GM11168 (cell line): ENCODE results near the gene HPS4.

ENCODE experiments used
- in situ Hi-C: fragments of 300-500 bp; cut with MboI; formaldehyde crosslinking; loops from one replicate; pipeline ENCODE4 v1.12.0; 2022; ENCODE audit warnings: low sequenced_read_pairs; ENCODE audit not compliant: unreplicated experiment

HPS4 gene

GRCh38 chr22:26474682-26475081 lies 8.9 kb downstream of the HPS4 start:
- in situ Hi-C loops = loop anchor here (25.0 kb wide), 1 partner anchor 112 kb away; no protein-coding TSS in a partner anchor

DNA sequence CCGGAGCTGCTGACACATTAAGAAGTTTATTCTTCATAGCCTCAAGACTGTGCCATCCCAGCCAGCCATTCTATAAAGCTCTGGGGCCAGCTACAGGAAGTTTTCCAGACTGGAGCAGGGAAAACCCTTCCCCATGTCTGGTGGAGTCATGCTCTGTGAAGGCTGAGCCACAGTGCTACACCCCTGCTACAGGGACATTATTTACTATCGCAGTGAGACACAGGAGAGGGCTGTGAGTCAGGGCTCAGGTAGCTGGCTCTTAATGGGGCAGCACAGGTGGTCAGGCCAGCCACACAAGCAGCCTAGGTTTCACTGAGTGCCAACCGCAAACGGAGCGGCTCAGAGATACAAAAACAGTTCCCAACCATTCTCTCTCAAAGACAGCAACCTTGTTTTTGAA lies 12.1 kb downstream of the HPS4 start:
- in situ Hi-C loops = loop anchor here (25.0 kb wide), 1 partner anchor 109 kb away; no protein-coding TSS in a partner anchor

DNA sequence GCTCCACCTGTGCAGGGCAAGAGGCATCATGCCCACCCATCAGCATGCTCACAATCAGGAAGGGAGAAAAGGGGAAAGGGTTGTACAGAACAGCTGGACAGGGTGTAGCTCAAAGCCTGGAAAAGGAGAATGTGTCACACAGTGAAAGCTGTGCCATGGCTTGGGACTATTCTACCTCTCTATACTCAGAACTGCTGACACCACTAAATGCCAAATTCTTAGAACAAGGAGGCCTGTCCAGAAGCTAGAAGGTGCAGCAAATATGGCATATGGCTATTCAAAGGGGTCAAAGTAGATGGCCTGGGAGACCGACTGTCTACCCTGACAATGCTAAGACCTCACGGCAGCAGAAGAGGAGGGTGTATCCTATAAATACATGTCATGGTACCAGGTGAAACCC lies 12.8 kb downstream of the HPS4 start:
- in situ Hi-C loops = loop anchor here (25.0 kb wide), 1 partner anchor 109 kb away; no protein-coding TSS in a partner anchor

GRCh38 chr22:26466196-26466595 lies 17.4 kb downstream of the HPS4 start:
- in situ Hi-C loops = loop anchor here (25.0 kb wide), 1 partner anchor 104 kb away; no protein-coding TSS in a partner anchor

- in situ Hi-C loops = loop anchor here (25.0 kb wide), 1 partner anchor 102 kb away; no protein-coding TSS in a partner anchor
Measured at GRCh38 chr22:26464312-26464711, 19.3 kb downstream of the HPS4 start.

- in situ Hi-C loops = loop anchor here (25.0 kb wide), 1 partner anchor 101 kb away; no protein-coding TSS in a partner anchor
Measured at GRCh38 chr22:26463688-26464087, 19.9 kb downstream of the HPS4 start.

DNA sequence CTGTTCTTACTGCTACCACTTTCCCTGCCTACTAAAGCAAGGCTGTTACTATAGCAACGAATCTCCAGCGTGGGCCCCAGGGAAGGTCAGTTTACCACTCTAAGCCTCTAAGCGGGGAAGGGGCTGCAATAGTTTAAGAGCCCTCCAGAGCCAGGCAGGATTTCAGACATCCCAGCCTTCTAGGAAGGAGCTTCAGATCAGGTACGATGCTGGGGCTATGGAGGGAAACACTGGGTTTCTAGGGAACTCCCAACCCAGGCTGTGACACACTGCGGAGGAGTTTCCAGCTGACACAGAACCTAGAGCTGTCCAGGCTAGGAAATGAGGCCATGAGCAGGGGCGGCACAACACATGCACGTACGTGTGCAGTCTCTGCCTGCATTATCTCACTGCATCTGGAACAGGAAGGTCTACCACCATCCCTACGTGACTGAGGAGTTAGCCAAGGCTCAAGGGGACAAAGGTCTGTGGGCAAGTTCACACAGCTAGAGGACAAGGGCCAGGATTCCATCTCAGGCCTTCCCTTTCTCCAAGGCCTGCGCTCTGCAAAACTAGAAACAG lies 20.4 kb downstream of the HPS4 start:
- in situ Hi-C loops = loop anchor here (25.0 kb wide), 1 partner anchor 101 kb away; no protein-coding TSS in a partner anchor

GRCh38 chr22:26462641-26463040 lies 20.9 kb downstream of the HPS4 start:
- in situ Hi-C loops = loop anchor here (25.0 kb wide), 1 partner anchor 100 kb away; no protein-coding TSS in a partner anchor

- in situ Hi-C loops = loop anchor here (25.0 kb wide), 1 partner anchor 100 kb away; no protein-coding TSS in a partner anchor
Measured at GRCh38 chr22:26462051-26462450, 21.5 kb downstream of the HPS4 start.

- in situ Hi-C loops = loop anchor here (25.0 kb wide), 1 partner anchor 99 kb away; no protein-coding TSS in a partner anchor
Measured at GRCh38 chr22:26461188-26461810, 22.3 kb downstream of the HPS4 start.

- in situ Hi-C loops = loop anchor here (25.0 kb wide), 1 partner anchor 98 kb away; no protein-coding TSS in a partner anchor
Measured at GRCh38 chr22:26460202-26460601, 23.4 kb downstream of the HPS4 start.

- in situ Hi-C loops = loop anchor here (25.0 kb wide), 1 partner anchor 95 kb away; no protein-coding TSS in a partner anchor
Measured at GRCh38 chr22:26457661-26458272, 25.8 kb downstream of the HPS4 start.

- in situ Hi-C loops = loop anchor here (5.0 to 25.0 kb wide), 2 partner anchors 47 to 92 kb away; no protein-coding TSS in a partner anchor
Measured at GRCh38 chr22:26453812-26454500, 29.6 kb downstream of the HPS4 start.

- in situ Hi-C loops = loop anchor here (5.0 to 25.0 kb wide), 2 partner anchors 46 to 91 kb away; no protein-coding TSS in a partner anchor
Measured at GRCh38 chr22:26453216-26453615, 30.4 kb downstream of the HPS4 start.

- in situ Hi-C loops = loop anchor here (5.0 to 25.0 kb wide), 2 partner anchors 45 to 90 kb away; no protein-coding TSS in a partner anchor
Measured at GRCh38 chr22:26452236-26453016, 31.2 kb downstream of the HPS4 start.

DNA sequence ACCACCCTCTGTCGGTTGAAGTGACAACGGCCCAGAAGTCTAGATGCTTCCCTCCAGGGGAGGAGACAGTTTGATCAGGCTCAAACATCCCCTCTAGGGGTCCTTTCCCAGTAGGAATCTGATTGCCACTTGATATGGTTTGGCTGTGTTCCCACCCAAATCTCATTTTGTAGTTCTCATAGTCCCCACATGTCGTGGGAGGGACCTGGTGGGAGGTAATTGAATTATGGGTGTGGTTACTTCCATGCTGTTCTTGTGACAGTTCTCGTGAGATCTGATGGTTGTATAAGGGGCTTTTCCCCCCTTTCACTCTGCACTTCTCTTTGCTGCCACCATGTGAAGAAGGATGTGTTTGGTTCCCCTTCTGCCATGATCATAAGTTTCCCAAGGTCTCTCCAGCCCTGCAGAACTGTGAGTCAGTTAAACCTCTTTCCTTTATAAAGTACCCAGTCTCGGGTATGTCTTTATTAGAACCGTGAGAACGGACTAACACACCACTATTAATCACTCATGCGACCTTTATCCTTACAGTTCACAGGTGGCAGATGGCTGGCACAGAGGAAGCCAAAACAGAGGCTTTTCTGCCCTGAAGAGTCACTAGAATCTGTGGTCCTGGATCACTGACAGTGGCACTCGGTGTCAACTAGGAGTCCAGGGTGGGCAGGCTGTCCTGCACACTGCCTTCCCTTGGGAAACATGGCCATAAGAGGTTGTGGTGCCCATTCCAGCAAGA lies 33.0 kb downstream of the HPS4 start:
- in situ Hi-C loops = loop anchor here (5.0 to 25.0 kb wide), 2 partner anchors 43 to 88 kb away; no protein-coding TSS in a partner anchor

- in situ Hi-C loops = no loop called here
Measured at GRCh38 chr22:26448941-26449340, 34.6 kb downstream of the HPS4 start.

GRCh38 chr22:26448334-26448733 lies 35.2 kb downstream of the HPS4 start:
- in situ Hi-C loops = no loop called here
